OCI-LY1 (cell line): ENCODE data around the gene MPP1.

Experiments used
- H2AFZ ChIP-seq: fragments of 200-600 bp; sonication (generic), shearing (Covaris generic); 2 replicates; pipeline ENCODE4 v1.6.0; 2014; ENCODE audit warnings: antibody characterized with exemption, mild to moderate bottlenecking, low read length
- H3F3A ChIP-seq: fragments of 200-600 bp; sonication (generic), shearing (Covaris generic); 2 replicates; pipeline ENCODE4 v1.6.0; 2014; ENCODE audit warnings: mild to moderate bottlenecking, antibody characterized with exemption, low read length, moderate library complexity; ENCODE audit not compliant: insufficient read depth
- H3K27ac ChIP-seq: fragments of 200-600 bp; sonication (generic); 2 replicates; pipeline ENCODE4 v1.5.1; 2014; ENCODE audit warnings: low read length, mixed run types, mild to moderate bottlenecking, low read depth; ENCODE audit not compliant: poor library complexity, severe bottlenecking
- H3K27me3 ChIP-seq: fragments of 200-600 bp; sonication (generic); 2 replicates; pipeline ENCODE4 v1.6.0; 2014; ENCODE audit warnings: antibody characterized with exemption, mild to moderate bottlenecking, low read length, moderate library complexity; ENCODE audit not compliant: insufficient read depth
- H3K36me3 ChIP-seq: fragments of 200-600 bp; sonication (generic); 2 replicates; pipeline ENCODE4 v1.6.1; 2014; ENCODE audit warnings: mild to moderate bottlenecking, antibody characterized with exemption, low read length, moderate library complexity, mixed read lengths; ENCODE audit not compliant: insufficient read depth
- H3K4me1 ChIP-seq: fragments of 200-600 bp; sonication (generic); 2 replicates; pipeline ENCODE4 v1.5.1; 2014; ENCODE audit warnings: mild to moderate bottlenecking, low read length, moderate library complexity; ENCODE audit not compliant: insufficient read depth, severe bottlenecking
- H3K4me2 ChIP-seq: fragments of 200-600 bp; sonication (generic), shearing (Covaris generic); 2 replicates; pipeline ENCODE4 v1.6.1; 2014; ENCODE audit warnings: low read length
- H3K4me3 ChIP-seq: fragments of 200-600 bp; sonication (generic); 2 replicates; pipeline ENCODE4 v1.5.1; 2014; ENCODE audit warnings: low read length, low read depth, mild to moderate bottlenecking, mixed read lengths; ENCODE audit not compliant: poor library complexity, severe bottlenecking
- H3K79me2 ChIP-seq: fragments of 200-600 bp; shearing (Covaris generic); 2 replicates; pipeline ENCODE4 v1.6.1; 2016; ENCODE audit warnings: mixed run types, low read length, mixed read lengths; ENCODE audit not compliant: insufficient read depth
- H3K9ac ChIP-seq: fragments of 200-600 bp; sonication (generic), shearing (Covaris generic); 2 replicates; pipeline ENCODE4 v1.6.1; 2014; ENCODE audit warnings: mild to moderate bottlenecking, low read length, mixed read lengths
- H3K9me2 ChIP-seq: fragments of 200-600 bp; sonication (generic), shearing (Covaris generic); 2 replicates; pipeline ENCODE4 v1.6.1; 2014; ENCODE audit warnings: low read depth, mild to moderate bottlenecking, low read length, mixed read lengths
- H3K9me3 ChIP-seq: fragments of 200-600 bp; shearing (Covaris generic); 2 replicates; pipeline ENCODE4 v1.6.1; 2014; ENCODE audit warnings: low read length, mixed read lengths
- H4K20me1 ChIP-seq: fragments of 200-600 bp; sonication (generic), shearing (Covaris generic); 2 replicates; pipeline ENCODE4 v1.6.0; 2016; ENCODE audit warnings: mild to moderate bottlenecking, low read length; ENCODE audit not compliant: insufficient read depth
- CTCF ChIP-seq: fragments of 200-600 bp; sonication (generic), shearing (Covaris generic); IDR thresholded peaks from 2 replicates; pipeline ENCODE4 v1.5.1; 2017; ENCODE audit warnings: mild to moderate bottlenecking, antibody characterized with exemption, low read length, moderate library complexity, mixed read lengths
- EZH2 ChIP-seq: fragments of 200-600 bp; sonication (generic), shearing (Covaris generic); IDR thresholded peaks from 2 replicates; pipeline ENCODE4 v1.8.0; 2017; ENCODE audit warnings: borderline replicate concordance, mixed run types, mild to moderate bottlenecking, antibody characterized with exemption, low read length, moderate library complexity, mixed read lengths

The MPP1 gene

GRCh38 chrX:154758696-154759095 lies 46.6 kb downstream of the MPP1 start:
- Histone ChIP-seq H3K4me1 (peaks cover 10% of the 10 kb centered on the region), H3K9me3 (no peaks in the 10 kb centered on the region), H3K4me2 (no peak overlapping the region), H3K9ac (no peak overlapping the region), H3K27me3 (no peaks in the 10 kb centered on the region), H3F3A (no peaks in the 10 kb centered on the region), H3K4me3 (no peak overlapping the region), H4K20me1 (no peaks in the 10 kb centered on the region), H3K27ac (no peak overlapping the region), H2AFZ (no peak overlapping the region), H3K79me2 (peaks cover 4% of the 10 kb centered on the region), H3K9me2 (no peaks in the 10 kb centered on the region), H3K36me3 (peaks cover 4% of the 10 kb centered on the region)
- no peak for TF ChIP-seq CTCF

GRCh38 chrX:154751669-154752271 lies 53.5 kb downstream of the MPP1 start:
- H3K4me3 ChIP-seq, result peak overlapping the region; percentile 51

GRCh38 chrX:154751203-154751668 lies 54.0 kb downstream of the MPP1 start:
- H4K20me1 ChIP-seq, result no peaks in the 10 kb centered on the region
- no peak overlapping the region for H2AFZ ChIP-seq
- no peaks in the 10 kb centered on the region for H3K9me3 ChIP-seq
- no peaks in the 10 kb centered on the region for H3K79me2 ChIP-seq
- no peak overlapping the region for H3K27ac ChIP-seq
- no peaks in the 10 kb centered on the region for H3F3A ChIP-seq
- H3K4me1 ChIP-seq, result peaks cover 16% of the 10 kb centered on the region
- peak overlapping the region; percentile 51 for H3K4me3 ChIP-seq
- no peaks in the 10 kb centered on the region for H3K36me3 ChIP-seq
- peak overlapping the region; percentile 49; the same call in 1 of the 2 replicates for H3K9ac ChIP-seq
- H3K4me2 ChIP-seq, result peak overlapping the region; percentile 61
- H3K9me2 ChIP-seq, result no peaks in the 10 kb centered on the region
- no peak for TF ChIP-seq EZH2
- TF ChIP-seq CTCF, result no peak
- no peaks in the 10 kb centered on the region for H3K27me3 ChIP-seq

More at GRCh38 chrX:154751669-154752271, 53.5 kb downstream of the MPP1 start:
- TF ChIP-seq EZH2, result no peak
- no peak for TF ChIP-seq CTCF
- no peaks in the 10 kb centered on the region for H3K36me3 ChIP-seq
- H4K20me1 ChIP-seq, result no peaks in the 10 kb centered on the region
- no peaks in the 10 kb centered on the region for H3F3A ChIP-seq
- H3K9ac ChIP-seq, result peak overlapping the region; percentile 49; the same call in 1 of the 2 replicates
- peak overlapping the region; percentile 61 for H3K4me2 ChIP-seq
- no peaks in the 10 kb centered on the region for H3K79me2 ChIP-seq
- H3K4me1 ChIP-seq, result peaks cover 16% of the 10 kb centered on the region
- no peaks in the 10 kb centered on the region for H3K27me3 ChIP-seq
- H3K9me3 ChIP-seq, result no peaks in the 10 kb centered on the region
- H2AFZ ChIP-seq, result no peak overlapping the region
- no peaks in the 10 kb centered on the region for H3K9me2 ChIP-seq
- no peak overlapping the region for H3K27ac ChIP-seq
